GM12878 (cell line): ENCODE results near the gene CCDC70. TPM values are rescaled to one million over a fixed set of nuclear protein-coding genes. Genes with fewer than 3 reads are reported as not detected.

Experiments
- ATAC-seq: fragments of 200-7000 bp; cut with Tn5 transposase; 3 replicates; pipeline ENCODE4 v1.9.1; 2020; ENCODE audit warnings: mild to moderate bottlenecking, moderate library complexity
- BruUV-seq: library from RNA; stranded (reverse); fragments of 400-500 nt; replicated peaks from 2 replicates; lab custom pipeline; 2021; lab: Mats Ljungman, UMichigan
- CTCF ChIA-PET: fragments of 300-600 bp; sonication (Branson Sonifier 250); formaldehyde crosslinking; extraction: SDS; loops from one replicate; lab custom pipeline; 2021; ENCODE audit warnings: inconsistent platforms; lab: Yijun Ruan, JAX
- POLR2A ChIA-PET: fragments of 350-600 bp; formaldehyde crosslinking; extraction: SDS; loops from one replicate; lab custom pipeline; 2021; ENCODE audit warnings: inconsistent platforms; lab: Charles Lee
- RAD21 ChIA-PET: fragments of 300-600 bp; sonication (Branson Sonifier 250); formaldehyde crosslinking; loops from one replicate; lab custom pipeline; 2023; ENCODE audit warnings: antibody characterized with exemption; ENCODE audit not compliant: unreplicated experiment; lab: Charles Lee
- SMC1A ChIA-PET: fragments of 300-600 bp; sonication (Branson Sonifier 250); formaldehyde crosslinking; loops from one replicate; lab custom pipeline; 2023; ENCODE audit not compliant: unreplicated experiment, uncharacterized antibody; lab: Charles Lee
- DNase-seq: peaks from one replicate; pipeline ENCODE4 v3.0.0-alpha.2; 2011; ENCODE audit warnings: low read depth, low spot score
- FAIRE-seq: peaks from 3 replicates; lab custom pipeline; 2011; peaks lifted over from hg19 to GRCh38; lab: Jason Lieb, UNC
- H2AFZ ChIP-seq: 2 replicates; pipeline ENCODE4 v1.6.0; 2011; ENCODE audit warnings: low read depth, low read length, control low read depth; ENCODE audit not compliant: control insufficient read depth
- H3K27ac ChIP-seq: 2 replicates; pipeline ENCODE4 v1.5.1; 2011; ENCODE audit warnings: control low read depth; ENCODE audit not compliant: control insufficient read depth, insufficient read depth
- H3K27me3 ChIP-seq, 2 experiments: replicated peaks in 1 of 2; 2 replicates each; pipeline versions ENCODE4 v1.6.0 to v1.6.1; 2011; ENCODE audit warnings: low read length in 1 of 2; ENCODE audit not compliant: control insufficient read depth in 2 of 2, insufficient read depth in 2 of 2
- H3K36me3 ChIP-seq, 2 experiments: 2 replicates each; pipeline ENCODE4 v1.5.1; 2011; ENCODE audit warnings: low read length in 1 of 2; ENCODE audit not compliant: control insufficient read depth in 2 of 2, insufficient read depth in 2 of 2
- H3K4me1 ChIP-seq: 2 replicates; pipeline ENCODE4 v1.6.1; 2011; ENCODE audit warnings: mild to moderate bottlenecking, low read length, moderate library complexity, mixed read lengths; ENCODE audit not compliant: control insufficient read depth, insufficient read depth
- H3K4me2 ChIP-seq: 2 replicates; pipeline ENCODE4 v1.6.0; 2011; ENCODE audit warnings: control low read depth; ENCODE audit not compliant: control insufficient read depth, insufficient read depth
- H3K4me3 ChIP-seq: fragments of 200-600 bp; sonication (generic); 2 replicates; pipeline ENCODE4 v1.5.1; 2016
- H3K79me2 ChIP-seq: 2 replicates; pipeline ENCODE4 v1.6.0; 2011; ENCODE audit warnings: low read length; ENCODE audit not compliant: control insufficient read depth, insufficient read depth
- H3K9ac ChIP-seq: 2 replicates; pipeline ENCODE4 v1.8.0; 2011; ENCODE audit warnings: low read length, control low read depth, mixed read lengths; ENCODE audit not compliant: control insufficient read depth, insufficient read depth
- H3K9me3 ChIP-seq: replicated peaks from 3 replicates; pipeline ENCODE4 v1.5.1; 2011; ENCODE audit warnings: mild to moderate bottlenecking, low read length; ENCODE audit not compliant: control insufficient read depth, insufficient read depth
- H4K20me1 ChIP-seq: 2 replicates; pipeline ENCODE4 v1.6.0; 2011; ENCODE audit not compliant: control insufficient read depth, insufficient read depth
- ASH2L ChIP-seq: fragments of 300-600, 200-600 bp; sonication (generic); IDR thresholded peaks from 2 replicates; pipeline ENCODE4 v1.6.1; 2017; ENCODE audit warnings: low read depth, mild to moderate bottlenecking, borderline replicate concordance
- BCL11A ChIP-seq: IDR thresholded peaks from 2 replicates; pipeline ENCODE4 v1.6.1; 2011; ENCODE audit warnings: low read depth, low read length
- CEBPB ChIP-seq, 2 experiments: fragments of 150-350 bp in 1 of 2; IDR thresholded peaks; 2 replicates each; pipeline ENCODE4 v1.6.1; 2012 to 2014; ENCODE audit warnings: low read depth in 2 of 2, low read length in 2 of 2, borderline replicate concordance in 1 of 2, inconsistent platforms in 1 of 2
- CREM ChIP-seq: IDR thresholded peaks from 2 replicates; pipeline ENCODE4 v1.6.1; 2014; ENCODE audit warnings: antibody characterized with exemption, low read depth
- EP300 ChIP-seq, 2 experiments: fragments of 150-350 bp in 1 of 2; IDR thresholded peaks; 2 replicates each; pipeline ENCODE4 v1.6.1; 2011 to 2012; ENCODE audit warnings: low read depth in 2 of 2, low read length in 2 of 2, borderline replicate concordance in 1 of 2, improper control_type of control experiment in 1 of 2, inconsistent platforms in 1 of 2; ENCODE audit not compliant: control insufficient read depth in 1 of 2
- ESRRA ChIP-seq: IDR thresholded peaks from 2 replicates; pipeline ENCODE4 v1.6.1; 2012; ENCODE audit warnings: mild to moderate bottlenecking, low read length, improper control_type of control experiment
- GABPA ChIP-seq: IDR thresholded peaks from 2 replicates; pipeline ENCODE4 v1.6.1; 2014; ENCODE audit warnings: antibody characterized with exemption, low read depth, mild to moderate bottlenecking, inconsistent platforms
- IRF3 ChIP-seq: fragments of 450-650 bp; IDR thresholded peaks from 2 replicates; pipeline ENCODE4 v1.6.1; 2014; ENCODE audit warnings: mild to moderate bottlenecking
- POLR2A ChIP-seq: IDR thresholded peaks from 2 replicates; pipeline ENCODE4 v1.6.1; 2011; ENCODE audit warnings: low read depth, mild to moderate bottlenecking, low read length
- SUZ12 ChIP-seq: fragments of 200-600 bp; sonication (generic); IDR thresholded peaks from one replicate; pipeline ENCODE4 v1.6.1; 2018; ENCODE audit warnings: antibody characterized with exemption, mild to moderate bottlenecking; ENCODE audit not compliant: unreplicated experiment
- ZBTB4 ChIP-seq: fragments of 450-650 bp; formaldehyde crosslinking; IDR thresholded peaks from 2 replicates; pipeline ENCODE4 v1.4.0; 2022; ENCODE audit warnings: mild to moderate bottlenecking, moderate library complexity
- ZNF24 ChIP-seq: fragments of 450-650 bp; IDR thresholded peaks from 2 replicates; pipeline ENCODE4 v1.6.1; 2017; ENCODE audit warnings: antibody characterized with exemption, mild to moderate bottlenecking
- ZNF592 ChIP-seq: fragments of 450-650 bp; IDR thresholded peaks from 2 replicates; pipeline ENCODE4 v1.6.1; 2017; ENCODE audit warnings: mild to moderate bottlenecking, moderate library complexity
- WGBS: methylation state at CpG from one replicate; pipeline ENCODE4 v1.1.6; 2016; ENCODE audit warnings: low lambda C conversion rate; ENCODE audit not compliant: insufficient replicate concordance, insufficient coverage; ENCODE audit errors: missing lambda C conversion rate; 5-methylcytosine and 5-hydroxymethylcytosine counted together
- in situ Hi-C: fragments of 300-500 bp; cut with MboI; formaldehyde crosslinking; loops from 9 replicates; pipeline ENCODE4 v1.14.3; 2018; ENCODE audit warnings: mixed read lengths
- intact Hi-C: fragments of 100-400 bp; cut with micrococcal nuclease; formaldehyde crosslinking; loops from one replicate; pipeline ENCODE4 v1.14.2; 2022; ENCODE audit not compliant: unreplicated experiment
- polyA plus RNA-seq, 11 experiments: library from polyadenylated mRNA; depleted of rRNA in 4 of 11; unstranded in 6 of 11; stranded (reverse) in 5 of 11; fragments of >200 nt; fragmentation: Nextera tagmentation in 4 of 11; fragmentation: Illumina TruSeq in 1 of 11; extraction: Ambion mirVana in 4 of 11; extraction: Trizol in 1 of 11; gene quantifications; 1 replicate in 1 of 11; 2 replicates in 10 of 11; pipeline versions ENCODE4 v1.2.1 to v1.2.3, GENCODE V29; 2011 to 2016; ENCODE audit warnings: inconsistent platforms in 2 of 11, missing spikeins in 2 of 11, low read depth in 1 of 11
- total RNA-seq, 4 experiments: library from RNA; depleted of rRNA in 3 of 4; stranded (reverse); fragments of >200 nt in 3 of 4; fragmentation: Illumina TruSeq in 1 of 4; extraction: Trizol in 1 of 4; gene quantifications; 2 replicates each; pipeline versions ENCODE4 v1.2.1 to v1.2.3, GENCODE V29; 2013 to 2021

The CCDC70 gene
- total and polyA plus RNA-seq, 10 of the 15 experiments (the other 5 are each of a cell fraction or from before 2014, with no cell fraction given) = not detected

- TF ChIP-seq CEBPB (IDR thresholded peaks at IDR 0.05; ENCODE audit: borderline replicate concordance in 1 of 2, low read depth in 2 of 2, low read length in 2 of 2) (no peak), CREM (no peak)
Measured at GRCh38 chr13:51832471-51833152, 29.2 kb upstream of the CCDC70 start (continued).

GRCh38 chr13:51833980-51834379, 27.8 kb upstream of the CCDC70 start:
- H3K4me1 ChIP-seq = no peaks in the 10 kb centered on the region
- whole genome bisulfite sequencing = 20% methylated on average over 10 of the region's 10 CpGs
- no peak overlapping the region for H2AFZ ChIP-seq
- no peaks in the 10 kb centered on the region for H3K9me3 ChIP-seq
- H3K27me3 ChIP-seq = peaks cover 0 to 6% of the 10 kb centered on the region in 2 experiments; a peak in 3 of 4 replicates
- FAIRE-seq = no peak
- SMC1A ChIA-PET = interaction anchor here (1.2 to 2.4 kb wide), 4 partner anchors 8 to 37 kb away, joined by 3 to 14 read pairs (median 5); no protein-coding TSS in a partner anchor
- POLR2A ChIA-PET = interaction anchor here (1.1 kb wide), 1 partner anchor 22 kb away, joined by 3 read pairs; no protein-coding TSS in a partner anchor
- H3K79me2 ChIP-seq = no peaks in the 10 kb centered on the region
- H3K27ac ChIP-seq = no peak overlapping the region
- H3K4me3 ChIP-seq = no peak overlapping the region
- intact Hi-C loops (no loop called here), in situ Hi-C loops (no loop called here)
- CTCF ChIA-PET = interaction anchor here (1.0 to 6.2 kb wide), 4 partner anchors 11 to 548 kb away, joined by 3 to 180 read pairs (median 6); partner anchors contain the start of gene TMEM272
- ATAC-seq = no peak
- H3K4me2 ChIP-seq = no peak overlapping the region
- no peaks in the 10 kb centered on the region for H3K36me3 ChIP-seq
- H3K9ac ChIP-seq = no peak overlapping the region
- no peaks in the 10 kb centered on the region for H4K20me1 ChIP-seq
- RAD21 ChIA-PET = interaction anchor here (0.9 to 5.4 kb wide), 3 partner anchors 20 to 40 kb away, joined by 3 to 75 read pairs (median 6); no protein-coding TSS in a partner anchor
- BruUV-seq = no TSS peak
- DNase-seq = no peak
- TF ChIP-seq BCL11A = no peak
- TF ChIP-seq ASH2L = no peak
- TF ChIP-seq GABPA = no peak
- no peak for TF ChIP-seq ZNF592
- TF ChIP-seq ZNF24 = no peak
- no peak for TF ChIP-seq POLR2A
- no peak for TF ChIP-seq SUZ12
- no peak for TF ChIP-seq EP300 (IDR thresholded peaks at IDR 0.05; ENCODE audit: borderline replicate concordance in 1 of 2, control insufficient read depth in 1 of 2, low read depth in 2 of 2, low read length in 2 of 2)
- no peak for TF ChIP-seq ESRRA
- no peak for TF ChIP-seq ZBTB4 (CRISPR knock-in tag)
- no peak for TF ChIP-seq IRF3
